ENCODE measurements around the gene SHISA3.

DNA sequence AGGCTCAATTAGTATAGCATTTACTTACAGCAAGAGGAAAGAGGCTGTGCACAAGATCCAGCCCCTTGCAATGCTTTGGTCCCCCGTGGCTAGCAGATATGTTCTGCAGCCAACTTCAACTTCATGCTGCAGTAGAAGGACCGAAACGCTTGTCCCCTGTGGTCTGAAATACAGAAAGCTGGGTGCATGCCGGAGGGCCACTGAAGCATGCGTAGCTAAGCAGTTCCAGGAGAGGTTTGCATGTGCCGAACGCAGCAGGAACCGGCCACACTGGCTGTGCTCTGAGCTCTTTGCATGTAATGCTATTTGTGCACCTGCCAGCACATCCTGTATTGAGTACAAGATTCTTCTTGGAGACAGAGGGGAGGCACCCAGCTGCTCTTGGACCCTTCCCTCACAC is 35.8 kb upstream of the SHISA3 start:
- no peak for TF ChIP-seq CTCF (IDR thresholded peaks at IDR 0.05)
- TF ChIP-seq POLR2AphosphoS5 (IDR thresholded peaks at IDR 0.05; ENCODE audit: low read depth, low read length): no peak
